Islet of Langerhans (tissue), 1 donor: Measurements from ENCODE around the gene APBB2.

Experiments used
- FAIRE-seq: peaks from one replicate; lab custom pipeline; 2011; peaks lifted over from hg19 to GRCh38; lab: Jason Lieb, UNC

Gene APBB2

DNA sequence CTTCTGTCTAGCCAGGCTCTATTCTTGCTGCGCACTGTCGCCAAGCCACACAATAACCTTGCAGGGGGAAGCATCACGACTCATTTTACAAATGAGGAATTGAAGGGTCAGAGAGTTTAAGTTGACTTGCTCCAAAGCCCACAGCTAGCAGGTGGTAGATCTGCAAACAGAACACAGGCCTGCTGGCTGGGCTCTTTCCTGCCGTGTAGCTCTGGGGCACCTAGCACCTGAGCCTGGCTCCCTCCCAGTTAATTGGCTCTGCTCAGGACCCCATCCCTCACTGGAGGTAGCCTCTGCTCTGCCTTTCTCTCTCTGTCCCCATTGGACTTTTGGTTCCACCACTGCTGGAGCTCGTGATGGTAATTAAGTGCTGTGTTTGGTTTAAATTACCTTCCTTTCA is 366.1 kb downstream of the APBB2 start:
- no peak for FAIRE-seq

GRCh38 chr4:40846532-40846931 is 367.8 kb downstream of the APBB2 start:
- FAIRE-seq: no peak

DNA sequence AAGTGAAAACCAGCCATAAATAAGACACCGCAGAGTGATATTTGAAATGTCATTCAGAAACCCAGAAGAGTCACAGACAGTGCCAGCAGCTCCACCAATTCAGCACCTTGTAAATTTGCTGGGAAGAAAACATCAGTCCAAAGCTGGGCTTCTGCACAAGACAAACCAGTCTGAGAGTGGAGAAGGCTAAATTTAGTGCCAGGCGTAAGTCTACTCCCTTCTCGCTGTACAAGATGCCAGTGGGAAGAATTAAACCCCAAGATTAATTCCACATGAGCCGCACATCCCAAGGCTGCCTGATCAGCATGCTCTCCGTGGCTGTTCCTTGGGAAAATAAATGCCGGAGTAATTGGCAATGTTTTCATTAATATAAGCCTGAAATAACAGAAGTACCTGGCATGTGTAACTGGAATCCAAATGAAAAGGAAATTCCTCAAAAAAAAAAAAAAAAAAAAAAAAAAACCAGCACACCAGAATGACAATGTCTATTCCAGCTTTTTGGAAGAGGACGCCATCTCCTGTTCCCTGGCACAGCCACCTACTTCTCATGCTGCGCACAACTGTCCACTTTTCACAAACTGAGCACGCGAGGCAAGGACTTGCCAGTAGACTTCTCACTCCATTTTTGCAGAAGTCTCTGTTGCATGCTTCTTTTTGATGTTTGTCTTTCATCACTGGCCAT is 369.0 kb downstream of the APBB2 start:
- FAIRE-seq: no peak

DNA sequence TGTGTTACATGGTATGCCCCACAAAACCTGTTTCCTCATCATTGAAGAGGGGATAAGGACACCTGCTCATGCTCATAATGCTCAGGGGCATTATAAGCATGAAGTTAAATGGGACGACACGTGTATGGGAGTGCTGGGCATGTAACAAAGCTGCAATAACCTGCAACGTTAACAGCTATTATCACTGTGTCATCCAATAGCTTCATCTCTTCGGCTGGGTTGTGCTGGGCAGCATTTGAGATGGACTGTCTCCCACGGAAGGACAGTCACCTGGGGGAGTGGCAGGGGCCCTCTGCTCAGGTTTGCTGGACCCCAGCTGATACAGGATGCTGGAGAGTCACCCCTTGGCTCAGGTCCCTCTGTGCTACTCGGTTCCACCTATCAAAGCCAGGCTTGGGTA is 370.1 kb downstream of the APBB2 start:
- no peak for FAIRE-seq

DNA sequence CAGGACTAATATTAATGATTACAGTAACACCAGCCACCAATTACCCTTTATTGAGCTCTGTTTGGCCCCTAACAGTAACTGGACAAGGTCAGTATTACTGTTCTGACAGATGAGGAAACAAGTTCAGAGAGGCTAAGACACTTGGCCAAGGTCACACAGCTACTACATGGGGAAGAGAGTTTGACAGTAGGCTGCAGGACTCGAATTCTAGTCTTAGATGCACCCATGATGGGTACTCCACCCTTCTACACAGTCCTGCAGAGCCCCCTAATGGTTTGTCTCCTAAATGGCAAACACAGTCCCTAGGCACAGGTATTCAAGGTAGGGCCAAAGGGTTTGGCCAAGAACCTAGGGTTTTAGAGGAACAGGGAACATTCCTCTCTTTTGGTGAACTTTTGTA is 370.6 kb downstream of the APBB2 start:
- FAIRE-seq: no peak

DNA sequence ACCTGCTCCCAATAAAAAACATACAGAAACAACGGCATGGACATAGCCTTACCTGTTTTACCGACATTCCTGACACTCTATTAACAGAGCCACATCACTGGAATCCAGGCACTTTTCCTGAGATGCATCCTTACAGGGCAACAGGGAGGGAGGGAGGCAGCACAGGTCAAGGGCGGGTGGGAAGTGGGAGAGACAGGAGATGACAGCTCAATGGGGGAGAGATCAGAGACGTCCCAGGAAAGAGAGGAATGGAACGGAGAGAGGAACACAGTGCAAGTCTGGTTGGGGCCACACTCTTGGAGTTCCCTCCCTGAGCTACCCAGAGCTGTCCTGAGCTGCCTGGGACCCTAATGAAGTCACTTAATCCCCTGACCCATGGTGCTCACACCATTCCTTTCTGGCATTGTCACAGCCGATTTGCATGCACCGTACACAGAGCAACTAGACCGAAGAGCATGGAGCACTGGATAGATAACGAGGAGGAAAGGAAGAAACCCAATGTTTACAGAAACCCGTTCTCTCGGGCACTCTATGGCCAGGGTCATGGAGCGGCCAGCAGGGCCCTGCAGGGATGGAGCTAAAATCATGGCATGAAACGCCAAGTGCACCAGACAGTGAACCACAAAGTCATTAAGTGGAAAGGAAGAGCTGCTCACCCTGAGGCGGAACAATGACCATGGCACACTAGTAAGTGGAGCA is 371.5 kb downstream of the APBB2 start:
- no peak for FAIRE-seq

GRCh38 chr4:40842318-40842717 is 372.0 kb downstream of the APBB2 start:
- peak; percentile 84 for FAIRE-seq

DNA sequence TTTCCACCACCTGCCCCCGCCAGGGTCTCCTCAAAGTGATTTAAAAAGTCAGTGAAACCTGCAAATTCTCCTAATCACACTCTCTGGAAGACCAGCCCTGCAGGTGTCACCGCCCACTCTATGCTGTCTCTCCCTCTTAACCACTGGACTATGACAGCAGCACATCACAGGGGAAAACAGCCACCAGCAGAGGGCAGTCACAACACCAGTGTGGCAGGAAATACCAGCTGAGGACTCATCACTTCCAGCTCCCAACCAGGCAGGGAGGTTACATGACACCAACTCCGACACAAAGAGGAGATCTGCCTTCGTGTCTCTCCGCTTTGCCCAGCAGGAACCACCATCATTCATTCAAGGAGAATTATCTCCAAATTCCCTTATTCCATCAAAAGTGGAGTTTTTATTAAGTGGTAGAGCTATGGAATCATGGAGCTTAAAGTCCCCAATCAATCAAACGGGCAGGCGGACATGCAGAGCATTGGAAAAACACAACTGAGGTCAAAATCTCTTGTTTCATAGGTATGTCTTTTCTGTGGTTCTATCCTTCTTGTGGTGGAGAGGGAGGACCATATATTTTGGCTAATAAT is 373.3 kb downstream of the APBB2 start:
- FAIRE-seq: peak; percentile 64

DNA sequence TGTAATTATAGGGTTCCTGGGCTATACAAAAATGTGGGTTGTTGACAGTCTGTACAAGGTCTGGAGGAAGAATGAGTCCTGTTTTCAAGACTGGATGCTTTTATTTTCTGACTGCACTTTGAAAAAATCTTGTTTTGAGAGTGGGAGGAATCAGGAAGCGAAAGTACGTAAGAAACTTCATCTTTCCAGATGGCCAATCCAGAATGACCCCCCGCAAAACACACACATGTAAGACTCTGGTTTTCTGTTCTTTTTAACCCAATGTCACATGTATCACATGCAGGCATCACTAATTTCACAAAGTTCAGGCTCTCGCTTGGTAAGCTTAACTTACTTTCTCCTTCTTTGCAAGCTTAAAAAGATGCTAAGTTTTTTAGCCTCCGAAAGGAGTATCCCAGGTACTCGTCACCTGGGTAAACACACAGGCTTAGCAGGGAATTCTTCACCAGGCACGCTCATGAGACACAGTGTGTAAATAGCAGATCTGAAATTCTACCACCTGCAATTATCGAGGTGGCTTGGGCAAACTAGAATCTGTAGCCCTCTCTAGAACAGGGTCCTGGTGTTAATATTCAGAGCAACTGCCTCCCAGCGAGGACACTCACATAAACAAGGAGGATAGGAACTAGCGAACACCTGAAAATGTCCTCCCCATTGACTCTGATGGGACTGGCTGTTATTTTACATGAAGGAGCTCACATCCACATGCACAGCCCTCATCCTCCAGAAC is 373.9 kb downstream of the APBB2 start:
- no peak for FAIRE-seq

- FAIRE-seq: no peak
These were observed 375.6 kb downstream of the APBB2 start for GRCh38 chr4:40838742-40839141.

DNA sequence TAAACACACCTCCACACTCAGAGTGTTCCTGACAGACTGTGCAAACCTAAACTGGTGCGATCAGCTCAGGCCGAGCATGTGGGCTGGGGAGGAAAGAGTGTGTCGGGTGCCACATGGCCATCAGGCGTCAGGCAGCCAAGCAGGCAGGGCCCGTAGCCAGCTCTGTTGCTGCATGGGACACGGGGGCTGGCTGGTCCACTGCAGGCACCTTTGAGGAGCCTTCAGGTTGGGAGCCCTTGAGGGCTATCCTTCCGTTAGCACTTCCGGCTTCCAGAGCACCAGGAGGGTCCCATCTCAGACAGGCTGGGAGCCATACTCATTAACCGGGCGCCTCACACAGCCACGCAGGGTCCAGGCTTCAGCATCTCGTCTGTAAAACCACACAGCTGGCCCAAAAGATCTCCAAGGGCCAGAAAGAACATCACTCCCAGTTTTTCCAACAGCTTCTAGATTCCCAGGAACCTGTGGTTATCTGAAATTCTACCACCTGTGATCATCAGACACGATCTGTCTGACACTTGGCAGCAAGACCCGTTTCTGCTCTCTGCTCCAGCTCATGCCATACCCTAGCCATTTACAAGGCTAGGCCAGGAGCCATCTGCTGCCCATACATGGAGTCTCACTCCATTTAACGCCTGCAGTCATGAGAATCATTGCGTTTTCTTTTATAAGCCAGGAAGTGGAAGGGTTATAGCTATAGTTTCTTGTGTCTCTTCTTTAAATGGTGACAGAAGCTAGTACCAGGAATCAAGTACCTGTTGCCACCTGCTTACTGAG is 377.1 kb downstream of the APBB2 start:
- no peak for FAIRE-seq

DNA sequence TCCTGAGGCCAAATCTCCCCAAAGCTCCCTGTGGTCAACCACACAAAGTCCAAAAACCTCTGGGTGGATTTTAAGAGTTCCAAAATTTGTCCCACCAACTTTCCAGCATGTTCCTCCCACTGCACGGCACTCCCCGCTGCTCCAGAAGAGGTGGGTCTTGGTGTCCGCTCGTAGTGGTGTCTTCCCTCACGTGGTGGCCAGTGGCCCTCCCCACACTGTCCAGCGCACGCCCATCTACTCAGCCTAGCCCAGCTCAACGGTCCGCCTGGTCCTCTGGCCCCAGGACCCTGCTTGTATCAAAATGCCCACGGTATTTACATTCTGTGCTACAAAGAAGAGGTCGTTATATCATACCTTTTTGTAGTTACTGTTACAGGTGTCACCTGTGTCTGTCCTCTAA is 381.1 kb downstream of the APBB2 start:
- no peak for FAIRE-seq

DNA sequence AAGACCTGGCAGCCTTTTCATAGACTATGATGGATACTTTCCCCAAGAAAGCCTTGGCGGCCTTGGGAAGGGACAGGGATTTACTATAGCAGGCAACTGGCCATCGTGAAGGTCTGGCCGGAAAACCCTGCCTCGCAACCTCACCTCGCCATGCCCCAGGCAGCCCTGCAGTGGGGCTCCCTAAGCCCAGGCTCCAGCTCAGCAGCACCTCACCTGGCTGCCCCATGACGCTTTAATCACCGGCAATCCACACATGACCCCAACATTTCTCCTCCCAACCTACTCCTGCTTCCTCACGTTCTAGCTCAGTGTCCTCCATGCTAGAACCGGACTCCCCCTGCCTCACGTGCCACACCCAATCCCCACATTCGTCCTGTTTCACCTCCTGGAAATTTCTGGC is 382.2 kb downstream of the APBB2 start:
- FAIRE-seq: no peak

GRCh38 chr4:40831146-40831907 is 383.0 kb downstream of the APBB2 start:
- FAIRE-seq: no peak

- FAIRE-seq: no peak
These were observed 384.8 kb downstream of the APBB2 start for GRCh38 chr4:40829586-40829985.

GRCh38 chr4:40828661-40829060 is 385.7 kb downstream of the APBB2 start:
- FAIRE-seq: no peak

- FAIRE-seq: no peak
These were observed 386.6 kb downstream of the APBB2 start for GRCh38 chr4:40827758-40828157.

DNA sequence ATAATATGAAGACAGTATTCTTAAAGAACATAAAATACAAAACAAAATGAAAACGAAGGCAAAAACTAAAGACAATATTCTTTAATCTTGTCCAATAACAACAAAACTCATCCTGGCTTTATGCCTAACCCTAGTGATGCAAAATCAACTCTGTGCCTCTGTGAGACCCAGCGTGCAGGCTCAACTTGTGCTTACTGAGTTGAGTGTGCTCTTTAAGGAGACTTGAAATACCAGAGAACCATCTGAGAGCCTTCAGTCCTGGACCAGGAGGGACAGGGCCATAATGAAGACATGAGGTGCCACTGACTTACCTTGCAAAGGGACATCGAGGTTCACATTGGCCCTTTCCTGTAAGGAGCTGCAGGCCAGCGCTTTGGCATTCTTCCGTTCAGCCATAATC is 387.5 kb downstream of the APBB2 start:
- FAIRE-seq: no peak

DNA sequence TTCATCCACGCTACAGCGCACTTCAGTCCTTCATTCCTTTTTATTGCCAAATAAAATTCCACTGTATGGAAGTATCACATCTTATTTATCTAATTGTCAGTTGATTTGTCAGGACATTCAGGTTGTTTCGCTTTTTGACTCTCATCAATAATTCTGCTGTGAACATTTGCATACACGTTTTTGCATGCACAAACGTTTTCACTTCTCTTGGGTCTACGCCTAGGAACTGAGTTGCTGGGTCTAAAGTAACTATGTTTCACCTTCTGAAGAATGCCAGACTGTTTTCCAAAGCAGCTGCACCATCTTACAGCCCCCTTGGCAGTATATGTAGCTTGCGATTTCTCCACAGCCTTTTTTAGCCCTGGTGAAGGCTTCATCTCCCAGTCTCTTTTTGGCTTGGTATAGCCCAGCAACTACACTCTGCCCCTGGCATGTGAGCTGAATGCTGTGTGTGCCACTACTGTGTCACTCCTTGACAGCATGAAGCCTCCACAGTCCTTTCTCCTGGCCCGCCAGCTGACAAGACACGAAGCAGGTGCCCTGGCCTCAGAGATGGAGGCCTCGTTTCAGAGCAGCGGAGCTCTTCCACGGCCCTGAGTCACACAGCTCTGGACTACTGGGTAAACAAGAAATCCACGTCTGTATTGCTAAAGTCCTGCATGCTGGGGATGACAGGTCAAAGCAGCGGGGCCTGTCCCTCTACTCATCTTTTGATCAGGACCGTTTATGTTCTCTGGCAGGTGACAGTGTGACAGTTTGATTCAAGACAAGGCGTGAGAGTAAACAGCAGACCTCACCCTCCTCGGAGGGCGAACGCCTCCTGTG is 389.1 kb downstream of the APBB2 start:
- no peak for FAIRE-seq

DNA sequence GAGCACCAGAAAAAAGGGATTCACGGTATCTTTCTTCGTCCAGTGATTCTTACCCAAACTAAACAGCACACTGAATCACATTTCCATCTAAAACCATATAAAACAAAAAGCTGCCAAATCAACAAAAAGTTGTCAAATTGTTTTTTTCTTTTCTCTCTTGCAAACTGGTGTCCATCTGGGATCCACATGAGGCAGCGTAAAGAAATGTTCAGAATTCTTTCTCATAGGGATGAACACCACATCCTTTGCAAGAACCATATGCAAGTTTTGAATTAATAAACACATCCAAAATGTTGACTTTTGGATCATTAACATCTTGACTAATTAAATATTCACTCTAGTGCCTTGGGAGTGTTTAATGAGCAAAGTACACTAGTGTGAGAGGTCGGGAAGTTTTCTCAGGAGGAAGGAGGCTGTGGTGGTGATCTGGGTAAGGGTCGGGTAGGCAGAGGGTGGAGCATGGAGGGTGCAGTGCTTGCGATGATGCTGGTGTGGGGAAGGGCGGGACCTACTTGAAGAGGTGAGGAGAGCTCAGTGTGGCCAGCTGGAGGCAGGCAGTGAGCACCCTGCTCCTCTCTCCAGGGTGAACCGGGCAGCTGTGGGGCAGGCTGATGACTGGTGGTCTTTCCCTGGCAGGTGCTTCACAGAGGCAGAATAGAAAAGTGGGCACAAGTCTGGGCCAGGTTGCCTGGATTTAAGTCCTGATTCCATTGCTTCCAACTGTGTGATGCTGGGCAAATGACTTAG is 391.7 kb downstream of the APBB2 start:
- FAIRE-seq: no peak
